ENCODE data around the gene AAMDC. TPM values are rescaled to one million over a fixed set of nuclear protein-coding genes. Genes with fewer than 3 reads are reported as not detected.
"Not testable (repeated sequence)": the region's sequence is repeated elsewhere in the genome, so short reads cannot be mapped to it uniquely, and the experiment has no call there.

Gene AAMDC
- total RNA-seq, 2 experiments from 2014 or later: 9.8 to 18.8 TPM

DNA sequence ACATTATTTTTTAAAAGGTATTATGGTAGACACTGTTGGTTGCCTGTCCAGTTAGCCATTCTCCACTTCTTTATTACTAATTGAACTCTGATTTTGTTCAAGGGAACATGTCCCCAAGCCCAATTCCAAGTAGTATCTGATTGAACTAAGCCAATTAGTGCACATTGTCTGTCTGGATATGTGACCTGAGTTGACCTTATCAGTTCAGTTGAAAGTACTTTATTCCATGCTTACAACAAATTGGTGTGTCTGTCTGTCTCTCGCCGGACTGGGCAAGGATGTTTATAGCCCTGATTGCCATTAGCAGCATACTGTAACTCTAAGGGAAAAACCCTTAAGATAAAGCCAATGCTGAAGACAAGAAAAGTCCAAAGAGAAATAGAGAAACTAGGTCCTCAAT is 87.9 kb downstream of the AAMDC start:
- Mint-ChIP-seq H3K4me3 (no peak overlapping the region), H3K36me3 (ENCODE audit: low read depth) (peaks cover 26% of the 10 kb centered on the region), H3K27me3 (no peaks in the 10 kb centered on the region), H3K4me1 (no peaks in the 10 kb centered on the region), H3K9me3 (no peaks in the 10 kb centered on the region), H3K27ac (no peak overlapping the region)
- ChIA-PET CTCF (no interaction called here), POLR2A (no interaction called here)
- no peak for DNase-seq

DNA sequence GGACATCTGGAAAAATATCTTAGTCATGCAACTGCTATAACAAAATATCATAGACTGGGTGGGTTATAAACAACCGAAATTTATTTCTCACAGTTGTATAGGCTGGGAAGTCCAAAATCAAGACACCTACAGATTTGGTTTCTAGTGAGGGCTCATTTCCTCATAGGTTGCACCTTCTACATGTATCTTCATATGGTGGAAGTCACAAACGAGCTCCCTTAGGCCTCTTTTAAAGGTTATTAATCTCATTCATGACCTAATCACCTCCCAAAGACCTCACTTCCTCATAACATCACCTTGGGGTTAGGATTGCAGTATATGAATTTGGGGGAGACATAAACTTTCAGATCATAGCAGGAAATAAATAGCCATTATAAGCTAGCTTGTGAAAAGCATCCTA is 88.3 kb downstream of the AAMDC start:
- H3K4me1 Mint-ChIP-seq: no peaks in the 10 kb centered on the region
- H3K9me3 Mint-ChIP-seq: no peaks in the 10 kb centered on the region
- H3K36me3 Mint-ChIP-seq (ENCODE audit: low read depth): peaks cover 26% of the 10 kb centered on the region
- DNase-seq: no peak
- H3K27ac Mint-ChIP-seq: no peak overlapping the region
- CTCF ChIA-PET: no interaction called here
- POLR2A ChIA-PET: no interaction called here
- H3K27me3 Mint-ChIP-seq: no peaks in the 10 kb centered on the region
- H3K4me3 Mint-ChIP-seq: no peak overlapping the region

DNA sequence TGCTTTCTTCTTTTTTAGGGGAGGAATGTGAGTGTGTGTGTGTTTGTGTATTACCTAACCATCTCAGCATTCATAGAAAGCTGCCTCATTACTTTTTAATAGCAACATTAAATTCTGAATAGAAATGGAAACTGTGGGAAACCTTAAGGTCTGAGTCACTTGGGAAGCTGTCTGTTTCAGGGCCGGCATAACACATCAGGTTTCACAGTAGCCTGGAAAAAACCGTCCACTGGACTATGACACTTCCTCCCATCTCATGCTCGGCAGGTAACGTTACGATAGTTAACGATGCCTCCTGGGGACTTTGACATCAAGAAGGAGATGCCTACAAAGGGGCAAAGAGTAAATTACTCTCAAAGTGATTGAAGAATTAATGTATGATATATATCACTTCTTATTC is 89.9 kb downstream of the AAMDC start:
- H3K27ac Mint-ChIP-seq, H3K27me3 Mint-ChIP-seq, H3K4me3 Mint-ChIP-seq, POLR2A ChIA-PET, CTCF ChIA-PET, H3K4me1 Mint-ChIP-seq, DNase-seq, H3K9me3 Mint-ChIP-seq: not testable (repeated sequence)
- peaks cover 26% of the 10 kb centered on the region for H3K36me3 Mint-ChIP-seq (ENCODE audit: low read depth)

DNA sequence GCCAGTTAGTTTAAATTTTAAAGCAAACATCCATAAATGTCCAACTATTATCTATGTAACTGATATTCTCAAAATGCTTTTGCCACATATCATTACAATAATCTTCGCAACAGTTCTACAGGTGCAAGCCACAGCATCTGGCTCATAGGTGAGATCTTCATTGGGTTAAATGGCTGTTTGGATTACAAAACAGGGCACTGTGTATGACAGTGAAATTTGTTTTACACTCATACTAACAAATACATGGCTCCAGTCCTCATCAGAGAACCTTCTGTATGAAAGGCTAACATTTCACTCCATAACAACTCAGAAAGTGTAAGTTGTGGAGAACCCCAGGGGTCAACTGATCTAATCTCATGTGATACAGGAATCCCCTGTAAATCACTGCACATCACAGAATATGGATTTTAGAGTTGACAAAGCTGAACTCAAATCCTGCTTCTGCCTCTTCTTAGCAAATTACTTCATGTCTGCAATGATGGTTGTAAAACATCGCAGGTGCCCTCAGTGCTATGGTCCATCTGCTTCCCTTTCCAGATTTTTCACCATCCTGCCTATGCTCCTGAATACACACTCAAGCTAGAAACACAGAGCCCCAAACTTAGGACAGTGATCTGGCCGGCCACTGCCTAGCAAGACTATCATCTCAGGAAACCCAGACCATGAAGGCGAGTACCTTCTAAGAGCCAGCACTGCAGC is 92.8 kb downstream of the AAMDC start:
- CTCF ChIA-PET, H3K27me3 Mint-ChIP-seq, H3K4me1 Mint-ChIP-seq, DNase-seq, H3K4me3 Mint-ChIP-seq, H3K9me3 Mint-ChIP-seq, POLR2A ChIA-PET: not testable (repeated sequence)
- Mint-ChIP-seq H3K36me3 (ENCODE audit: low read depth) (peaks cover 28% of the 10 kb centered on the region), H3K27ac (peak overlapping the region; percentile 9)

DNA sequence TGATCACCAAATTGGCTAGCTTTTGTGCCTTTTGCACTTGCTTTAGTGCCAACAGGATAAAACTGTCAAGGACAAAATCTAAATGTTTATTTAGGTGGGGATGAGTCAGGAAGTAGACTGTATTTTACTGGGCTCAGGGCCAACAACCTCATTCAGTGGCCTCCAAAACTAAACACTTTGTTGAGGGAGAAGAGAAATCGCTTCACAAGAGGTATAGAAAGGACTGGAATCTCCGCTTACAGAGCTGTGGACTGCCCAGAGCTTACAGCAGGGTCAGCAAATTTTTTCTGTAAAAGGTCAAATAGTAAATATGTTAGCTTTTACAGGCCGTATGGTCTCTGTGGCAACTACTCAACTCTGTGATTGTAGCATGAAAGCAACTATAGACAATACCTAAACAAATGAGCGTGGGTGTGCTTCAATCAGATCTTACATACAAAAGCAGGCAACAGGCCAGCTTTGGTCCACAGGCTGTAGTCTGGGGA is 93.4 kb downstream of the AAMDC start:
- H3K9me3 Mint-ChIP-seq, H3K27me3 Mint-ChIP-seq, H3K4me3 Mint-ChIP-seq, POLR2A ChIA-PET, H3K4me1 Mint-ChIP-seq, DNase-seq, CTCF ChIA-PET: not testable (repeated sequence)
- peaks cover 22% of the 10 kb centered on the region for H3K36me3 Mint-ChIP-seq (ENCODE audit: low read depth)
- H3K27ac Mint-ChIP-seq: peak overlapping the region; percentile 9

DNA sequence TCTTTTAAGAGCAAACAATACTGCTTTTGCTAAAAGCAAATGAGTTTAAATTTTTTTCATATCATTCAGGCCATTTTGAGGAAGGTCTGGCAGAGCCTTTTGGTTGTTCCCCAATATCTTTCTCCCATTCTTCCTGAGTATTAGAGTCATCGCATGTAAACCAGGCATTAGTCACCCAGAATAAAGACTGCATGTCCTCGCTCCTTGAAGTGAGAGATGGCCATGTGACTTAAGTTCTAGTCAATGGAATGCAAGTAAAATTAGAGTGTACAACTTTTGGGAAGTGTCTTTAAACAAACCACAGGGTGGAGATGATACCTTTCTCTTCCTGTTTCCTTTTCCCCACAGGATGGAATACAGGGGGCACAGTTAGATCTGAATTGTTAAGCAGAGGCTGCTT is 96.8 kb downstream of the AAMDC start:
- H3K36me3 Mint-ChIP-seq (ENCODE audit: low read depth): peaks cover 12% of the 10 kb centered on the region
- CTCF ChIA-PET, POLR2A ChIA-PET: not testable (repeated sequence)

More for the DNA sequence above, 96.8 kb downstream of the AAMDC start:
- H3K9me3 Mint-ChIP-seq, H3K27ac Mint-ChIP-seq, DNase-seq, H3K27me3 Mint-ChIP-seq, H3K4me1 Mint-ChIP-seq, H3K4me3 Mint-ChIP-seq: not testable (repeated sequence)

Other genes starting within 250 kb of the AAMDC start
- under 1 TPM in 1 of 2 experiments, not detected in 1; 0.20 TPM for gene AQP11, start 231.2 kb upstream of the AAMDC start, total RNA-seq
- 100 to 1,000 TPM; 102 to 104 TPM for gene CLNS1A, start 183.3 kb upstream of the AAMDC start, total RNA-seq
- gene RSF1, start 422 bp upstream of the AAMDC start, total RNA-seq: 10 to 100 TPM; 57.8 to 62.5 TPM
- gene INTS4, start 173.5 kb downstream of the AAMDC start, total RNA-seq: 10 to 100 TPM; 49.1 to 50.3 TPM
- under 1 TPM; 0.19 to 0.25 TPM for gene KCTD14, start 202.1 kb downstream of the AAMDC start, total RNA-seq
- not detected for gene THRSP, start 242.7 kb downstream of the AAMDC start, total RNA-seq

Measured in activated CD4-positive, alpha-beta T cell treated with anti-CD3 and anti-CD28 coated beads, Interleukin-2, amount 10 ng/mL, durations not matched to agents 7 days and 5 days (primary cell).